Measurements from ENCODE around the gene ZNF664.

The ZNF664 gene

DNA sequence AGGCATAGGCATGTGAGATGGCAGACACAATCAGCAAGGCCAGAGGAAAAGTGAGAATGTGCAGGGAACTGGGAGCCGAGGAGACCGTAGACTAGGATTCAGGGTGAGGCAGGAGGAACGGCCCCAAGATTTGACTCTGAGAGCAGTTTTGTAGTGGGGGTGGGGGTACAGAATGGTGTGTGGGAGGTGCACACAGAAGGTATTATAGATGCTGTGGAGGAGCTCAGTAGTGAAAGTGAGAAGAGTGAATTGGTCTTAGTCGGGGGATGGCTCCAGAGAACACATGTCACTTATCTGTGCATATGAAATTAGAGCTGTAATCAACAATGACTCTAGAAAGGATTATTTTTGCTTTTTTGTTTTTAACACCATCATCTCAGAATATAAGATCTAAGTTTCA, 11.9 kb downstream of the ZNF664 start:
- TF ChIP-seq, protein P1, sequence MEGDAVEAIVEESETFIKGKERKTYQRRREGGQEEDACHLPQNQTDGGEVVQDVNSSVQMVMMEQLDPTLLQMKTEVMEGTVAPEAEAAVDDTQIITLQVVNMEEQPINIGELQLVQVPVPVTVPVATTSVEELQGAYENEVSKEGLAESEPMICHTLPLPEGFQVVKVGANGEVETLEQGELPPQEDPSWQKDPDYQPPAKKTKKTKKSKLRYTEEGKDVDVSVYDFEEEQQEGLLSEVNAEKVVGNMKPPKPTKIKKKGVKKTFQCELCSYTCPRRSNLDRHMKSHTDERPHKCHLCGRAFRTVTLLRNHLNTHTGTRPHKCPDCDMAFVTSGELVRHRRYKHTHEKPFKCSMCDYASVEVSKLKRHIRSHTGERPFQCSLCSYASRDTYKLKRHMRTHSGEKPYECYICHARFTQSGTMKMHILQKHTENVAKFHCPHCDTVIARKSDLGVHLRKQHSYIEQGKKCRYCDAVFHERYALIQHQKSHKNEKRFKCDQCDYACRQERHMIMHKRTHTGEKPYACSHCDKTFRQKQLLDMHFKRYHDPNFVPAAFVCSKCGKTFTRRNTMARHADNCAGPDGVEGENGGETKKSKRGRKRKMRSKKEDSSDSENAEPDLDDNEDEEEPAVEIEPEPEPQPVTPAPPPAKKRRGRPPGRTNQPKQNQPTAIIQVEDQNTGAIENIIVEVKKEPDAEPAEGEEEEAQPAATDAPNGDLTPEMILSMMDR (conservative IDR thresholded peaks at IDR 0.05) = no peak
- no peak for TF ChIP-seq ZFX (IDR thresholded peaks at IDR 0.05)
- H3K27ac ChIP-seq = no peak overlapping the region

DNA sequence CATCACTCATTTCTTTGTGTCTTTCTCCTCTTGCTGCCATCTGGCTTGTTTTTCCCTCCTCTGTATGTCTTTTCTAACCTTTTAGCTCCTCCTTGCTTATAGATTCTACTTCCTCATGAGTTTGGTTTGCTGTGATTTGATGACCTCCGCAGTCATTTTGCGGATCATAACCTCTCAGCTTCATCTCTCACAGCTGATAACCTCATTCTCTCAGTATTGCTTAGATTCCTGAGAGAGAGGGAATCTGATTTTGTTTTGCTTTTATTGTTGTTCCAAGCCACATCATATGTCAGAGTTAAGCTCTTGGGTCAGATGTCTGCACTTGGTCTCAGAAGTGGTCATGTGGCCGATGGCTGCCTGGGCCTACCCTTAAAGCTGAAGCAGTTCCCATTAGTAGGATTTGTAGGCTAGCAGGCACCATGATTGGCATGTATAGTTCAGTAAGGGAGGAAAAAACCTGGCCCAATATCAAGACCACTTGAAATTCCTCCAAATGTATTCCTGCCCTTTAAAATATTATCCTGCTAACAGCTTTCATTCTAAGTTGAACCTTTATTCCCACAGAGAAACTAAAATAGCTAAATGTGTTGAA, 13.5 kb downstream of the ZNF664 start:
- no peak for TF ChIP-seq ZFX (IDR thresholded peaks at IDR 0.05)
- TF ChIP-seq, protein P1 (conservative IDR thresholded peaks at IDR 0.05) = no peak
- H3K27ac ChIP-seq = no peak overlapping the region

- H3K27ac ChIP-seq = no peak overlapping the region
- no peak for TF ChIP-seq ZFX (IDR thresholded peaks at IDR 0.05)
- TF ChIP-seq, protein P1 (conservative IDR thresholded peaks at IDR 0.05) = no peak
These were observed 14.0 kb downstream of the ZNF664 start for GRCh38 chr12:123987022-123987421.

DNA sequence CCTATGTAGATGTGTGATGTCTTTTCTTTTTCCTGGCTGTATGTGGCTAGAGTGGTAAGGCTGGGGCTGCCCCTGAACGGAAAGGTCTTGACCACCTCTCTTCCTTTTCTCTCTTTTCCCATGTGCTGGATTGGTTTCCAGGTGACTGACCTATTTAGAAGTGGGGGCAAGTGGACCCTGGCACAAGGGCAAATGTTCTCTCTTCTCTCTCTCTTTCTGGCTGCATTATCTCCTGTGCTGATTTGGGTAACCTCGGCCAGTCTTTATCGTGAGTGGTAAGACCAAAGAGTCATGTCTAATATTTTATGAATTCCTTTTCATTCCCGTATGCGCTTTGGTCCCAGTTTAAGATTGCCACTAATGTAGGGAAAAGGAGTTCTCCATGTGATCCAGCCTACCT, 16.2 kb downstream of the ZNF664 start:
- TF ChIP-seq, protein P1 (conservative IDR thresholded peaks at IDR 0.05) = no peak
- no peak for TF ChIP-seq ZFX (IDR thresholded peaks at IDR 0.05)
- no peak overlapping the region for H3K27ac ChIP-seq

DNA sequence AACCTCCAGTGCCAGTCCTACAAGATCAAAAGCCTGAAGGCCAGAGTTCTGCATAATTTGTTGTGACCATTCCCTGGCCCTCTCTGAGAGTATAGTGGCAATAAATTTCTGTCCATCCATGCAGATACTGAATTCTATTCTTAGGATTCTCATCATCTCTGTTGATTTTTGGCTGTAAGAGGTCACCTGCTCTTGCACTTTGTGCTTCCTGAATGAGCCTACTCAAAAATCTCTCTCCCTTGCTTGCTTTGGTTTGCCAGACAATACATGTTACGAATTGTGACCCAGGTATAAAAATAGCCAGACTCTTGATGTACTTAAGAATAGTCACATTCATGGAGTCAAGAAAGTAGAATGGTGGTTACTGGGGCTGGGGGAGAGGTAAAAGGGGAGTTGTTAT, 16.7 kb downstream of the ZNF664 start:
- no peak for TF ChIP-seq ZFX (IDR thresholded peaks at IDR 0.05)
- TF ChIP-seq, protein P1 (conservative IDR thresholded peaks at IDR 0.05) = no peak
- no peak overlapping the region for H3K27ac ChIP-seq

GRCh38 chr12:123990511-123990910, 17.5 kb downstream of the ZNF664 start:
- no peak for TF ChIP-seq ZFX (IDR thresholded peaks at IDR 0.05)
- TF ChIP-seq, protein P1 (conservative IDR thresholded peaks at IDR 0.05) = no peak
- H3K27ac ChIP-seq = peak overlapping the region; percentile 14; the same call in 1 of the 2 replicates

DNA sequence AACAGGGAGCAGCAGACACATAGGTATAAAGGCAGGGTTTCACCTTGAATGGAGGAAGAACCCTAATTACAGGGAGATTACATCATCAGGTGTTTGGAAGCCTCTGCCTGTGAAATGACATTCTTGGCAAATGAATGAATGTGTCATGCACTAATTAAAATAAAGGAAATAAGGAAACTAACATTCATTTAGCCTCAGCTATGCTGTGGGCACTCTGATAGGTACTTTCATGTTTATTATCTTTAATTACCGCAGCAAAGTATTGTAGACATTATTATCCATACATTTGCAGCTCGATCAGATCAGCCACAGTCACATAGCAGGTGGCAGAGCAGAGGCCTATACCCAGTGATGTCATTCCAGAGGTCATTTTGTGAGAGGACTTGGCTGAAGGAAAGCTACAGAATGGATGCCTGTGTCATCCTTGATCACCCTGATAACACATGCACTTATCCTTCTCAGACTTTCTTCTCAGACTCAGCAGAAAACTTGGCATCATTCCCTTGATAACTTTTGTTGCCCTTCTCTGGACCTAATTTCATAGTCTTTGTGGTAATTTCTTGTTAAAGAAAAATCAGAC, 18.4 kb downstream of the ZNF664 start:
- TF ChIP-seq, protein P1 (conservative IDR thresholded peaks at IDR 0.05) = no peak
- no peak for TF ChIP-seq ZFX (IDR thresholded peaks at IDR 0.05)
- no peak overlapping the region for H3K27ac ChIP-seq

All from C4-2B (cell line).